ENCODE results near the gene DPF3. TPM values are rescaled to one million over a fixed set of nuclear protein-coding genes. Genes with fewer than 3 reads are reported as not detected.

Gene DPF3
- total RNA-seq, 1 experiment from 2014 or later = 0.31 TPM

- no peak for TF ChIP-seq TCF7 (CRISPR knock-in tag; IDR thresholded peaks at IDR 0.05; ENCODE audit: low read depth)
- TF ChIP-seq TEAD1 (CRISPR knock-in tag; IDR thresholded peaks at IDR 0.05) = no peak
- TF ChIP-seq ELF4 (CRISPR knock-in tag; IDR thresholded peaks at IDR 0.05; ENCODE audit: low read depth) = no peak
- TF ChIP-seq ERG (CRISPR knock-in tag; IDR thresholded peaks at IDR 0.05) = no peak
- TF ChIP-seq ATF3 (CRISPR knock-in tag; conservative IDR thresholded peaks at IDR 0.05) = no peak
- no peak for TF ChIP-seq ATF1 (CRISPR knock-in tag; IDR thresholded peaks at IDR 0.05)
- TF ChIP-seq ATF2 (CRISPR knock-in tag; IDR thresholded peaks at IDR 0.05; ENCODE audit: borderline replicate concordance, low read depth) = no peak
- no peak for TF ChIP-seq CTCF (IDR thresholded peaks at IDR 0.05)
Measured at GRCh38 chr14:72690324-72690723, 203.6 kb downstream of the DPF3 start (continued).

GRCh38 chr14:72688990-72689671 lies 204.8 kb downstream of the DPF3 start:
- ChIA-PET CTCF (interaction anchor here (0.8 to 1.5 kb wide), 6 partner anchors 69 to 259 kb away, joined by 3 to 8 read pairs (median 4); no protein-coding TSS in a partner anchor), POLR2A (interaction anchor here (0.6 kb wide), 2 partner anchors 88 to 201 kb away, joined by 3 to 4 read pairs; no protein-coding TSS in a partner anchor)
- H3K36me3 Mint-ChIP-seq = 0 out of 2 replicates have a peak, but pooled peaks cover 4% of the 10 kb centered on the region
- H3K4me1 Mint-ChIP-seq = peaks cover 14% of the 10 kb centered on the region
- DNase-seq (ENCODE audit: low spot score) = no peak
- H3K4me3 Mint-ChIP-seq = no peak overlapping the region
- H3K27ac Mint-ChIP-seq = no peak overlapping the region
- ATAC-seq = peak; percentile 17; the same call in 1 of the 2 replicates
- H3K27me3 Mint-ChIP-seq (ENCODE audit: low read depth) = no peaks in the 10 kb centered on the region; the same call in 1 of the 2 replicates
- peaks cover 7% of the 10 kb centered on the region; the same call in 1 of the 2 replicates for H3K9me3 Mint-ChIP-seq
- TF ChIP-seq GTF2I (CRISPR knock-in tag; conservative IDR thresholded peaks at IDR 0.05) (no peak), SOX15 (CRISPR knock-in tag; IDR thresholded peaks at IDR 0.05) (no peak), ARID4B (CRISPR knock-in tag; IDR thresholded peaks at IDR 0.05; ENCODE audit: borderline replicate concordance) (no peak), IRF2 (CRISPR knock-in tag; IDR thresholded peaks at IDR 0.05; ENCODE audit: borderline replicate concordance, low read depth) (no peak), E2F4 (CRISPR knock-in tag; IDR thresholded peaks at IDR 0.05; ENCODE audit: borderline replicate concordance, low read depth) (no peak), RELA (CRISPR knock-in tag; IDR thresholded peaks at IDR 0.05; ENCODE audit: borderline replicate concordance) (no peak), ATF1 (CRISPR knock-in tag; IDR thresholded peaks at IDR 0.05) (no peak), ZNF425 (CRISPR knock-in tag; conservative IDR thresholded peaks at IDR 0.05) (no peak), ZBTB43 (CRISPR knock-in tag; IDR thresholded peaks at IDR 0.05) (no peak), TEAD4 (CRISPR knock-in tag; IDR thresholded peaks at IDR 0.05) (no peak), CREM (CRISPR knock-in tag; IDR thresholded peaks at IDR 0.05) (no peak)
